Stimulated activated CD4-positive, alpha-beta T cell treated with anti-CD3 and anti-CD28 coated beads, Interleukin-15, amount 100 ng/mL, for 48 hours (primary cell): ENCODE measurements around the gene HIRA.
"Not testable (repeated sequence)": the region's sequence is repeated elsewhere in the genome, so short reads cannot be mapped to it uniquely, and the experiment has no call there.

Experiments used
- DNase-seq, 2 donors: peaks; one replicate each; pipeline ENCODE4 v3.0.0-alpha.2; 2020; ENCODE audit warnings: low read depth in 2 of 2

The HIRA gene

GRCh38 chr22:19356708-19357269, 74.7 kb downstream of the HIRA start:
- no peak for DNase-seq

- DNase-seq = no peak
Observed at GRCh38 chr22:19355413-19356157, 75.9 kb downstream of the HIRA start.

GRCh38 chr22:19354201-19354600, 77.3 kb downstream of the HIRA start:
- DNase-seq = no peak

- DNase-seq = no peak
Observed at GRCh38 chr22:19353363-19354131, 78.0 kb downstream of the HIRA start.

- DNase-seq = no peak
Observed at GRCh38 chr22:19352766-19353165, 78.8 kb downstream of the HIRA start.

GRCh38 chr22:19352217-19352616, 79.3 kb downstream of the HIRA start:
- DNase-seq = no peak

- DNase-seq = no peak
Observed at GRCh38 chr22:19351604-19352003, 79.9 kb downstream of the HIRA start.

GRCh38 chr22:19350947-19351346, 80.6 kb downstream of the HIRA start:
- DNase-seq = no peak

- no peak for DNase-seq
Observed at GRCh38 chr22:19350476-19350859, 81.1 kb downstream of the HIRA start.

- no peak for DNase-seq
Observed at GRCh38 chr22:19349778-19350475, 81.6 kb downstream of the HIRA start.

GRCh38 chr22:19346677-19347265, 84.8 kb downstream of the HIRA start:
- no peak for DNase-seq

- no peak for DNase-seq
Observed at GRCh38 chr22:19344420-19344819, 87.1 kb downstream of the HIRA start.

GRCh38 chr22:19343470-19343869, 88.1 kb downstream of the HIRA start:
- no peak for DNase-seq

- DNase-seq = no peak
Observed at GRCh38 chr22:19341500-19341899, 90.0 kb downstream of the HIRA start.

- no peak for DNase-seq
Observed at GRCh38 chr22:19337137-19337536, 94.4 kb downstream of the HIRA start.

- no peak for DNase-seq
Observed at GRCh38 chr22:19336133-19337075, 95.1 kb downstream of the HIRA start.

- no peak for DNase-seq
Observed at GRCh38 chr22:19331975-19332374, 99.6 kb downstream of the HIRA start.

GRCh38 chr22:19331474-19331873, 100.1 kb downstream of the HIRA start:
- no peak for DNase-seq

GRCh38 chr22:19330865-19331418, 100.6 kb downstream of the HIRA start:
- DNase-seq = no peak

- DNase-seq = not testable (repeated sequence)
Observed at GRCh38 chr22:19330205-19330604, 101.3 kb downstream of the HIRA start.
